PC-9 (cell line): ENCODE data around the gene ZNF487. TPM values are rescaled to one million over a fixed set of nuclear protein-coding genes. Genes with fewer than 3 reads are reported as not detected.

ENCODE experiments used
- BruUV-seq: library from RNA; stranded (reverse); fragments of 400-500 nt; replicated peaks from 2 replicates; lab custom pipeline; 2021; lab: Mats Ljungman, UMichigan
- CTCF ChIA-PET: fragments of 300-600 bp; sonication (Branson Sonifier 250); formaldehyde crosslinking; loops from one replicate; lab custom pipeline; 2022; ENCODE audit warnings: antibody characterized with exemption; lab: Charles Lee
- POLR2A ChIA-PET: fragments of 300-600 bp; sonication (Branson Sonifier 250); formaldehyde crosslinking; loops from one replicate; lab custom pipeline; 2022; ENCODE audit warnings: antibody characterized with exemption; ENCODE audit not compliant: unreplicated experiment; lab: Charles Lee
- DNase-seq, 2 experiments: peaks; one replicate each; pipeline versions ENCODE4 v3.0.0 to v3.0.0-alpha.2; 2015 to 2022; ENCODE audit warnings: mixed read lengths in 1 of 2
- H2AFZ ChIP-seq: fragments of 200-600 bp; sonication (generic); 2 replicates; pipeline ENCODE4 v1.8.1; 2017; ENCODE audit warnings: antibody characterized with exemption
- H3F3A ChIP-seq: fragments of 200-600 bp; sonication (generic); 2 replicates; pipeline ENCODE4 v1.8.1; 2017; ENCODE audit warnings: antibody characterized with exemption, mild to moderate bottlenecking, low read depth; ENCODE audit not compliant: insufficient read depth
- H3K27ac ChIP-seq: fragments of 200-600 bp; sonication (generic); 2 replicates; pipeline ENCODE4 v1.6.1; 2016; ENCODE audit warnings: mixed run types
- H3K27me3 ChIP-seq: fragments of 200-600 bp; sonication (generic); 2 replicates; pipeline ENCODE4 v1.6.1; 2016; ENCODE audit warnings: low read depth, mixed run types; ENCODE audit not compliant: insufficient read depth
- H3K36me3 ChIP-seq: fragments of 200-600 bp; sonication (generic); 2 replicates; pipeline ENCODE4 v1.6.1; 2016; ENCODE audit warnings: low read depth, mixed run types
- H3K4me1 ChIP-seq: fragments of 200-600 bp; sonication (generic); replicated peaks from 2 replicates; pipeline ENCODE4 v1.6.1; 2016; ENCODE audit warnings: mixed run types; ENCODE audit not compliant: insufficient read depth
- H3K4me2 ChIP-seq: fragments of 200-600 bp; sonication (generic); 2 replicates; pipeline ENCODE4 v1.6.1; 2017; ENCODE audit warnings: mixed run types
- H3K4me3 ChIP-seq: fragments of 200-600 bp; sonication (generic); 2 replicates; pipeline ENCODE4 v1.6.1; 2016; ENCODE audit warnings: mixed run types
- H3K79me2 ChIP-seq: fragments of 200-600 bp; sonication (generic); 2 replicates; pipeline ENCODE4 v1.6.1; 2017; ENCODE audit warnings: low read depth, mixed run types
- H3K9me2 ChIP-seq: fragments of 200-600 bp; sonication (generic); 2 replicates; pipeline ENCODE4 v1.8.1; 2017; ENCODE audit warnings: mild to moderate bottlenecking; ENCODE audit not compliant: insufficient read depth
- H3K9me3 ChIP-seq: fragments of 200-600 bp; sonication (generic); 2 replicates; pipeline ENCODE4 v1.8.1; 2016; ENCODE audit warnings: low read depth; ENCODE audit not compliant: insufficient read depth
- H4K20me1 ChIP-seq: fragments of 200-600 bp; sonication (generic); 2 replicates; pipeline ENCODE4 v1.8.1; 2017; ENCODE audit not compliant: insufficient read depth
- CTCF ChIP-seq: fragments of 200-600 bp; sonication (generic); conservative IDR thresholded peaks from 2 replicates; pipeline ENCODE4 v1.6.1; 2017; ENCODE audit warnings: mixed run types, antibody characterized with exemption, mild to moderate bottlenecking, moderate library complexity
- EZH2 ChIP-seq: fragments of 200-600 bp; sonication (generic); IDR thresholded peaks from 2 replicates; pipeline ENCODE4 v1.8.0; 2017; ENCODE audit warnings: antibody characterized with exemption, low read depth
- intact Hi-C: fragments of 100-400 bp; cut with micrococcal nuclease; formaldehyde crosslinking; loops from one replicate; pipeline ENCODE4 v1.10.0; 2022; ENCODE audit not compliant: unreplicated experiment
- total RNA-seq: library from RNA; stranded (reverse); gene quantifications from 2 replicates; pipeline ENCODE4 v1.2.3, GENCODE V29; 2021

Gene ZNF487
- total RNA-seq, 1 experiment from 2014 or later = 14.5 TPM

DNA sequence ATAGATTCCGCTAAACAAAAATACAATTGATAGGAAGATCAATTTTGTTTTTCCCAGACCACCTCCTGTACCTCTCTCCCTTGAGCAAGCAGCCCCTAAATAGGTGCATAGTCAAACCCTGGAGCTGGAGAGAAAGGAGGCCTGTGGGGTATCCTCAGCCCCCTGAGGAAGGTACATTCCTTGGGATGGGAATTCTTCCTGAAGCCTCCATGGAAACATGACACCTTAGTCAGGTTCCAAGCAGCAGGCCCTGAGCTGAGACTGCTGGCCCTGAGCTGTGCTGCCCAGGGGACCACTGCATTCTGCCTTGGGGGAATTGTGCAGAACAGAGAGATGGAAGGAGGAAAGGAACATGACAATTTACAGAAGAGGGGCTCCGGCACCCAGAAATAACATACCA lies 35.3 kb upstream of the ZNF487 start:
- peaks cover 85% of the 10 kb centered on the region for H3K4me1 ChIP-seq
- CTCF ChIA-PET = no interaction called here
- H3K9me2 ChIP-seq = no peaks in the 10 kb centered on the region
- DNase-seq = no peak
- H3K79me2 ChIP-seq = peaks cover 99% of the 10 kb centered on the region
- no peaks in the 10 kb centered on the region for H3K9me3 ChIP-seq
- no peaks in the 10 kb centered on the region for H3K27me3 ChIP-seq
- H3K4me2 ChIP-seq = peak overlapping the region; percentile 90; the same call in 1 of the 2 replicates
- H3K36me3 ChIP-seq = peaks cover 47% of the 10 kb centered on the region
- no peak overlapping the region for H3K4me3 ChIP-seq
- H3K27ac ChIP-seq = peak overlapping the region; percentile 34; the same call in 1 of the 2 replicates
- BruUV-seq = no TSS peak
- H2AFZ ChIP-seq = no peak overlapping the region
- intact Hi-C loops = no loop called here
- H3F3A ChIP-seq = peaks cover 81% of the 10 kb centered on the region
- TF ChIP-seq CTCF (no peak), EZH2 (no peak)
- POLR2A ChIA-PET = no interaction called here
- H4K20me1 ChIP-seq = peaks cover 93% of the 10 kb centered on the region

GRCh38 chr10:43402176-43402575 lies 34.7 kb upstream of the ZNF487 start:
- no peak overlapping the region for H2AFZ ChIP-seq
- no TSS peak for BruUV-seq
- H3K27me3 ChIP-seq = no peaks in the 10 kb centered on the region
- intact Hi-C loops = no loop called here
- no peak for DNase-seq
- H3K9me2 ChIP-seq = no peaks in the 10 kb centered on the region
- H3F3A ChIP-seq = peaks cover 81% of the 10 kb centered on the region
- H3K36me3 ChIP-seq = peaks cover 47% of the 10 kb centered on the region
- no peak for TF ChIP-seq EZH2
- TF ChIP-seq CTCF = no peak
- H3K27ac ChIP-seq = peak overlapping the region; percentile 34
- peaks cover 85% of the 10 kb centered on the region for H3K4me1 ChIP-seq
- H3K9me3 ChIP-seq = no peaks in the 10 kb centered on the region
- peak overlapping the region; percentile 90 for H3K4me2 ChIP-seq
- peaks cover 100% of the 10 kb centered on the region for H3K79me2 ChIP-seq
- CTCF ChIA-PET = no interaction called here
- peaks cover 97% of the 10 kb centered on the region for H4K20me1 ChIP-seq
- no peak overlapping the region for H3K4me3 ChIP-seq
- POLR2A ChIA-PET = no interaction called here

DNA sequence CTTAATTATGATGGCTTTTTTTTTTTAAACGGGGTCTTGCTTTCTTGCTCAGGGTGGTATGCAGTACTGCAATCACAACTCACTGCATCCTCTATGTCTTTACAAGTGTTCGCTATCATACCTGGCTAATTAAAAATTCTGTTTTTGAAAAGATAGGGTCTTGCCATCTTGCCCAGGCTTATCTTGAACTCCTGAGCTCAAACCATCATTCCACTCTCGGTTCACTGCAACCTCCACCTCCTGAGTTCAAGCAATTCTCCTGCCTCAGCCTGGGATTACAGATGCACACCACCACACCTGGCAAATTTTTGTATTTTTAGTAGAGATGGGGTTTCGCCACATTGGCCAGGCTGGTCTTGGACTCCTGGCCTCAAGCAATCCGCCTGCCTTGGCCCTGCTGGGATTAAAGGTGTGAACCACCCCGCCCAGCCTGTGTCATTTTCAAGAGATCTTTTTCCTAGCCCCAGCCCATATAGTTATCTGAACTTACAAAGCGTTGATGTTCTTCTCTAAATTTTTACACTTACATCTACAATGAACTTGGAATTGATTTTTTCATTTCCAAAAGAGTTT lies 33.9 kb upstream of the ZNF487 start:
- peaks cover 44% of the 10 kb centered on the region for H3K36me3 ChIP-seq
- H3K27ac ChIP-seq = peak overlapping the region; percentile 90; the same call in 1 of the 2 replicates
- H4K20me1 ChIP-seq = peaks cover 90% of the 10 kb centered on the region
- H3K4me3 ChIP-seq = peak overlapping the region; percentile 98; the same call in 1 of the 2 replicates
- no peak for TF ChIP-seq EZH2
- no peak for TF ChIP-seq CTCF
- no TSS peak for BruUV-seq
- H3K27me3 ChIP-seq = no peaks in the 10 kb centered on the region
- ChIA-PET POLR2A (interaction anchor here (0.6 to 0.7 kb wide), 2 partner anchors 41 to 125 kb away, joined by 6 read pairs; no protein-coding TSS in a partner anchor), CTCF (no interaction called here)
- no peaks in the 10 kb centered on the region for H3K9me2 ChIP-seq
- H3K79me2 ChIP-seq = peaks cover 100% of the 10 kb centered on the region
- peaks cover 79% of the 10 kb centered on the region for H3F3A ChIP-seq
- peaks cover 79% of the 10 kb centered on the region for H3K4me1 ChIP-seq
- H3K9me3 ChIP-seq = no peaks in the 10 kb centered on the region
- intact Hi-C loops = no loop called here
- DNase-seq = no peak
- H2AFZ ChIP-seq = no peak overlapping the region
- peak overlapping the region; percentile 90 for H3K4me2 ChIP-seq
